ACC112 (cell line): ENCODE results near the gene MESP2.

Experiments
- H2AFZ ChIP-seq: fragments of 200-600 bp; sonication (generic); one replicate; pipeline ENCODE4 v1.6.0; 2017; ENCODE audit warnings: antibody characterized with exemption, low read length; ENCODE audit not compliant: unreplicated experiment
- H3K27ac ChIP-seq: fragments of 200-600 bp; sonication (generic); 2 replicates; pipeline ENCODE4 v1.5.1; 2014; ENCODE audit warnings: low read depth, mild to moderate bottlenecking, antibody characterized with exemption, low read length, moderate library complexity
- H3K27me3 ChIP-seq: fragments of 200-600 bp; sonication (generic); 2 replicates; pipeline ENCODE4 v1.6.1; 2014; ENCODE audit warnings: mild to moderate bottlenecking, antibody characterized with exemption, low read length, moderate library complexity, mixed read lengths; ENCODE audit not compliant: insufficient read depth
- H3K36me3 ChIP-seq: fragments of 200-600 bp; sonication (generic); 2 replicates; pipeline ENCODE4 v1.6.1; 2016; ENCODE audit warnings: mild to moderate bottlenecking, antibody characterized with exemption, low read length, moderate library complexity, mixed read lengths; ENCODE audit not compliant: insufficient read depth
- H3K4me1 ChIP-seq: fragments of 200-600 bp; sonication (generic); one replicate; pipeline ENCODE4 v1.6.1; 2016; ENCODE audit warnings: low read length, mixed read lengths; ENCODE audit not compliant: insufficient read depth, unreplicated experiment, control insufficient read depth
- H3K4me3 ChIP-seq: fragments of 200-600 bp; sonication (generic); 2 replicates; pipeline ENCODE4 v1.5.1; 2014; ENCODE audit warnings: mild to moderate bottlenecking, low read depth, low read length
- H3K79me2 ChIP-seq: fragments of 200-600 bp; sonication (generic); one replicate; pipeline ENCODE4 v1.6.0; 2016; ENCODE audit warnings: low read length; ENCODE audit not compliant: control insufficient read depth, unreplicated experiment, insufficient read depth

The MESP2 gene

GRCh38 chr15:89746386-89746780 lies 29.7 kb upstream of the MESP2 start:
- peaks cover 15% of the 10 kb centered on the region; the same call in 1 of the 2 replicates for H3K27me3 ChIP-seq

GRCh38 chr15:89747708-89748682 lies 28.1 kb upstream of the MESP2 start:
- Histone ChIP-seq H2AFZ (no peak overlapping the region), H3K4me1 (no peaks in the 10 kb centered on the region), H3K27me3 (peaks cover 15% of the 10 kb centered on the region; the same call in 1 of the 2 replicates)

More at GRCh38 chr15:89746386-89746780, 29.7 kb upstream of the MESP2 start:
- Histone ChIP-seq H3K4me1 (no peaks in the 10 kb centered on the region), H3K36me3 (no peaks in the 10 kb centered on the region), H3K79me2 (no peaks in the 10 kb centered on the region), H3K4me3 (no peak overlapping the region), H2AFZ (no peak overlapping the region), H3K27ac (no peak overlapping the region)

GRCh38 chr15:89749054-89749453 lies 27.1 kb upstream of the MESP2 start:
- Histone ChIP-seq H3K27ac (no peak overlapping the region), H3K4me1 (no peaks in the 10 kb centered on the region), H2AFZ (no peak overlapping the region), H3K79me2 (no peaks in the 10 kb centered on the region), H3K36me3 (no peaks in the 10 kb centered on the region), H3K27me3 (peaks cover 15% of the 10 kb centered on the region; the same call in 1 of the 2 replicates), H3K4me3 (no peak overlapping the region)

More at GRCh38 chr15:89747708-89748682, 28.1 kb upstream of the MESP2 start:
- no peak overlapping the region for H3K27ac ChIP-seq
- no peaks in the 10 kb centered on the region for H3K36me3 ChIP-seq
- H3K4me3 ChIP-seq: no peak overlapping the region
- no peaks in the 10 kb centered on the region for H3K79me2 ChIP-seq

GRCh38 chr15:89749526-89749925 lies 26.6 kb upstream of the MESP2 start:
- H3K79me2 ChIP-seq: no peaks in the 10 kb centered on the region
- H3K27me3 ChIP-seq: peaks cover 15% of the 10 kb centered on the region; the same call in 1 of the 2 replicates
- no peaks in the 10 kb centered on the region for H3K36me3 ChIP-seq
- H2AFZ ChIP-seq: no peak overlapping the region
- no peak overlapping the region for H3K27ac ChIP-seq
- no peaks in the 10 kb centered on the region for H3K4me1 ChIP-seq
- H3K4me3 ChIP-seq: peak overlapping the region; percentile 85

GRCh38 chr15:89749951-89750559 lies 26.1 kb upstream of the MESP2 start:
- H3K27ac ChIP-seq: no peak overlapping the region
- peaks cover 15% of the 10 kb centered on the region; the same call in 1 of the 2 replicates for H3K27me3 ChIP-seq
- peak overlapping the region; percentile 79 for H2AFZ ChIP-seq
- H3K79me2 ChIP-seq: no peaks in the 10 kb centered on the region
- peak overlapping the region; percentile 85 for H3K4me3 ChIP-seq
- no peaks in the 10 kb centered on the region for H3K4me1 ChIP-seq
- H3K36me3 ChIP-seq: no peaks in the 10 kb centered on the region

GRCh38 chr15:89750560-89751542 lies 25.3 kb upstream of the MESP2 start, which contains the start of gene MESP1:
Gene MESP1, minus strand, starts transcription at chr15:89751249. Its CDS starts 18 bp downstream, at chr15:89751231.
- H3K27ac ChIP-seq: no peak within 1 kb of the TSS
- peak within 1 kb of the TSS; percentile 79 for H2AFZ ChIP-seq
- H3K4me1 ChIP-seq: no peaks in the 10 kb centered on the region

GRCh38 chr15:89751748-89752147 lies 24.4 kb upstream of the MESP2 start:
- Histone ChIP-seq H3K4me1 (no peaks in the 10 kb centered on the region), H3K79me2 (no peaks in the 10 kb centered on the region), H3K4me3 (no peak overlapping the region), H2AFZ (no peak overlapping the region), H3K36me3 (no peaks in the 10 kb centered on the region), H3K27me3 (peaks cover 15% of the 10 kb centered on the region; the same call in 1 of the 2 replicates), H3K27ac (no peak overlapping the region)

More at GRCh38 chr15:89750560-89751542, 25.3 kb upstream of the MESP2 start, which contains the start of gene MESP1:
- Histone ChIP-seq H3K4me3 (peak within 1 kb of the TSS; percentile 85), H3K36me3 (no peaks in the 10 kb centered on the region), H3K79me2 (no peaks in the 10 kb centered on the region), H3K27me3 (peaks cover 15% of the 10 kb centered on the region; the same call in 1 of the 2 replicates)

- H3K4me3 ChIP-seq: no peak overlapping the region
- no peak overlapping the region for H3K27ac ChIP-seq
- H3K27me3 ChIP-seq: peaks cover 14% of the 10 kb centered on the region; the same call in 1 of the 2 replicates
- H3K4me1 ChIP-seq: no peaks in the 10 kb centered on the region
- no peaks in the 10 kb centered on the region for H3K79me2 ChIP-seq
- H2AFZ ChIP-seq: no peak overlapping the region
- no peaks in the 10 kb centered on the region for H3K36me3 ChIP-seq
Measured at GRCh38 chr15:89753855-89754254, 22.3 kb upstream of the MESP2 start.

- Histone ChIP-seq H2AFZ (no peak overlapping the region), H3K27ac (no peak overlapping the region), H3K36me3 (no peaks in the 10 kb centered on the region), H3K4me1 (no peaks in the 10 kb centered on the region), H3K4me3 (no peak overlapping the region), H3K79me2 (no peaks in the 10 kb centered on the region), H3K27me3 (peaks cover 7% of the 10 kb centered on the region; the same call in 1 of the 2 replicates)
Measured at GRCh38 chr15:89754361-89755154, 21.6 kb upstream of the MESP2 start.
